ENCODE data around the gene CPLX4.

GRCh38 chr18:59308248-59308937 lies 10.1 kb downstream of the CPLX4 start:
- no peak for TF ChIP-seq POLR2AphosphoS5 (IDR thresholded peaks at IDR 0.05; ENCODE audit: low read depth, low read length)
- TF ChIP-seq POLR2A (IDR thresholded peaks at IDR 0.05; ENCODE audit: low read depth, low read length): no peak

Data from GM12892 (cell line).